NOMO-1 treated with DMSO at 0.1 percent for 48 hours (cell line): ENCODE measurements around the gene PPP2R5C.
A peak's percentile ranks its signal among the peaks of the same experiment; 100 is the strongest.
"Not testable (repeated sequence)": the region's sequence is repeated elsewhere in the genome, so short reads cannot be mapped to it uniquely, and the experiment has no call there.

ENCODE experiments used
- DNase-seq: peaks from one replicate; lab custom pipeline; 2025; ENCODE audit not compliant: unreplicated experiment; lab: John Stamatoyannopoulos, UW

The PPP2R5C gene

DNA sequence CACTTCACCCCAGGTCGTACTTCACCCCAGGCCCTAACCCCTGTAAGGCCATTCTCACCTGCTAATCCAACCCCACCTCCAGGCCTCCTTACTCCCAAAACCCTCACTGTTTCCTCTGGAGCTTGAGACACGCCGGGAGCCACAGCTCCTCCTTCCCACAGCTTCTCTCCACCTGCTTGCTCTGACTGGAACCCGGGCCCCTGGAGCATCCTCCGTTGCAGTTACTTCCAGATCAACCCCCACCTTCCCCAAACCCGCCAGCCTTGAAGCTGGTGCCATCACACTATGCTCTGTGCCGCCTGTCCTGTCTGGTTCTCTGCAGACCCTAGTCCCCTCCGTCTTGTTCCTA, 34.6 kb upstream of the PPP2R5C start:
- DNase-seq: no peak

DNA sequence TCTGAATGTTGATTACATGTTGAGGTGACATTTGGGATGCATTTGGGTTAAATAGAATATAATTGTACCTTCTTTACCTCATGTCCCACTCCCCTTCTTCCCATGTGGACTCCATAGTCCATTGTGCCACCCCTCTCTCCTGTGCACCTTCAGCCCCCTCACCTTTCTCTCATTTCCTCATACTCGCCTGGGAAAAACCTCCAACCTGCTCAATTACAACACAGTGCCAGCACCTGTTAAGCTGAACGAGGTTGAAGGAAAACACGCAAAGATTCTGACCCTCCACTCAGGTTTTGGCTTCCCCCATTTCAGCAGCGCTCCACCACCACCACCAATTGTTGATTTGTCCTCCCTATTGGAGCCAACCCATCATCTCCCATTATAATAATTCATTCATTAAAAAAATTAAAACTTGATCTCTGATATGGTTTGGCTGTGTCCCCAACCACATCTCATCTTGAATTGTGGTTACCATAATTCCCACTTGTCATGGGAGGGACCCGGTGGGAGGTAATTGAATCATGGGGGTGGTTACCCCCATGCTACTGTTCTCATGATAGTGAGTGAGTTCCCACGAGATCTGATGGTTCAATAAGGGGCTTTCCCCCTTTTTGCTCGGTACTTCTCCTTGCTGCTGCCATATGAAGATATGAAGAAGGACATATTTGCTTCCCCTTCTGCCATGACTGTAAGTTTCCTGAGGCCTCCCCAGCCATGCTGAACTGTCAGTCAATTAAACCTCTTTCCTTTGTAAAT, 33.7 kb upstream of the PPP2R5C start:
- DNase-seq: no peak

- DNase-seq: no peak
Observed at GRCh38 chr14:101728367-101728742, 33.2 kb upstream of the PPP2R5C start.

GRCh38 chr14:101729382-101729781, 32.1 kb upstream of the PPP2R5C start:
- DNase-seq: no peak

- DNase-seq: not testable (repeated sequence)
Observed at GRCh38 chr14:101730157-101730556, 31.4 kb upstream of the PPP2R5C start.

DNA sequence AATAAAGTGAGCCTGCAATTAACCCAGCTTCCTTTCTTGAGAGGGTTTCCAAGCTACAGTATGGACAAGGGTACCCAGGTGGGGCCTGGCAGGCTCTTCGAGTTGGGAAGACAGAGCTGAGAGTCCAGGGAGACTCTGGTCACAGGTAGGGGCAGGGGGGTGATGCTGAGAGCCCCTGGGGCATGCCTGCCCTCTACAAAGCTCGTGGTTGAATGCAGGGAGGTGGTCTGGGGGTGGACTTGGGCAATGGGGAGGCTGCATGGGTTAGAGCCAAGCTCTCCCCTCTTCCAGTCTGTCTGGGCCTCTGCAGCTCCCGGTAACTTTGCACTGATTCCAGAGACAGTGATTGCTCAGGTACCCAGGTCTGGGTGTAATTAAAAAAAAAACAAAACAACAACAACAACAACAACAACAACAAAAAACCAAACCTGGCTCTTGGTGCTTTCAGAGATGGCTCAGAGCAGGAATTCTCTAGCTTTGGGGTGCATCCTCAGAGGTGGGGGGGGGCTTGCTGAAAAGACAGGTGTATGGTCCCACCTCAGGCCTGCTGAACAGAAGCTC, 30.8 kb upstream of the PPP2R5C start:
- no peak for DNase-seq

DNA sequence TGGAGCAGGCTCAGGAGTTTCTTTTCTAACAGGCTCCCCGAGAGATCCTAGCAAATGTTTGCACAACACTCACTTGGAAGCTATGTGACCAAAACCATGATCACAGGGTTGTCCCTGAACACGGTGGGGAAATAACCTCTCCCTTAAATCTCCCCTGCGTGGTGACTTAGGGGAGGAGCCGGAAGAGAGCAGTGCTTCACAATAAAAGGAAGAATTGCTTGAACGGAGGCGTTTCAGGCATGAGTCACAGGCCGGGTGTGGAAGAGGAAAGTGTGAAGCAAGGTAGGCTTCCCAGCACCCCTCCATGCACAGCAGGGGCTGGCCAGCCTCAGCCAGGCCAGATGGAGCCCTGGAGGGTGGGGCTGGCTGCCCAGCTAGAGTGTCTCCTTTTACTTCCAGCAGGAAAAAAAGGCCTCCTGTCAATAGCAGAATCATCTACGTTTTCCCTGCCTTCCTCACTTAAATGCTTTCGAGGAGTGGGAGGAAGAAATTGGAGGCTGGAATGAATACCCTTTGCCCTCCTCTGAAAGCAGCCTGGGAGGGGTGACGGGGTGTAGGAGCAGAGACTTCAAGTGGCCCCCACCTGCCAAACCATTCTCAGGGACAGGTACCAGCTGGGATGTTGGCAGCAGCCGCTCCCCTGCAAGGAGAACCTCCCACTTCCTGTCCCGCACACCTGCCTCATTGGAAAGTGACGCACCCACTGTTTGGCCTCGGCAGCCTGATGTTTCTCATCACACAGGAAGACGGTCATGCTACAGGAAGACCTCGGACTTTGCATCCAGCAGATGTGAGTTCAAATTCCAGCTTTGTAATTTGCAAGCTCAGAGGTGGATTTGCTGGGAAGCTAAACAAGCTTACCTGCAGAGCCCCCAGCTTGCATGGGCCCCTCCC, 30.1 kb upstream of the PPP2R5C start:
- peak; percentile 99 for DNase-seq

GRCh38 chr14:101732118-101732517, 29.4 kb upstream of the PPP2R5C start:
- DNase-seq: no peak

GRCh38 chr14:101733211-101733610, 28.3 kb upstream of the PPP2R5C start:
- no peak for DNase-seq

- no peak for DNase-seq
Observed at GRCh38 chr14:101734246-101734847, 27.2 kb upstream of the PPP2R5C start.

DNA sequence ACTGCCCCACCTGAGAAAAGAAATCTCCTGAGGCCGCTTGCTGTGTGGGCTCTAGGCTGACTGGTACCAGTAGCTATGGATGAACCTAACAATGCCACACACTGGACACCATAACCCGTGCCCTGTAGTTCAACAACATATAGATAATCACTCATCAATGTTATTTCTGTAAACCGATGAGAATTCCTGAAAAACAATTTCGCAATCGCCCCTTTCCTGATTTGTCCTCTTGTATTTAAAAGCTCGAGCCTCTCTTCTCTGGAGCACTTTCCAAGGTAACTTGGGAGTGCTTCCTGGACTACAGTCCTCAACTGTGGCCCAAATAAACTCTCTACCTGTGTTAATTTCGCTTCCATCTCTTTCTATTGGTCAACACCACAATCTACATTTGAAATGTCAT, 26.1 kb upstream of the PPP2R5C start:
- no peak for DNase-seq

- no peak for DNase-seq
Observed at GRCh38 chr14:101736071-101736470, 25.4 kb upstream of the PPP2R5C start.

DNA sequence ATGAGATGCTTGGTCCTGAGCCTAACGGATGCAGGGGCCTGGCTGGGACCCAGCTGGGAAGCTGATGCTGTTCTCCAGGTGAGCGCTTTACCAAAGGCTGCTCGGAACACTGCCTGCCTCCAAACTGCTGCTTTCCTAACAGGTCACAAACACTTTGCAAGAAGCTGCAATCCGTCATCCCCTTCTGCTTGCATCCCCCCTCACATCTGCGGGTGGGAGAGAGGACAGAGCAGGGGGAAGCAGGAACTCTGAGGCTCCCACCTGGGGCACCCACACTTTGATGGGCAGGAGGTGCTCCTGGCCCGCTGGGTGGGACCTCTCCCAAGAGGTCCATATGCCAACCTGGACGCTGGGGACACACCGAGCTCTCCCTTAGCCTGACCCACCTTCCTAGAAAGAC, 24.9 kb upstream of the PPP2R5C start:
- DNase-seq: no peak

GRCh38 chr14:101737414-101738339, 23.8 kb upstream of the PPP2R5C start:
- DNase-seq: peak; percentile 15

DNA sequence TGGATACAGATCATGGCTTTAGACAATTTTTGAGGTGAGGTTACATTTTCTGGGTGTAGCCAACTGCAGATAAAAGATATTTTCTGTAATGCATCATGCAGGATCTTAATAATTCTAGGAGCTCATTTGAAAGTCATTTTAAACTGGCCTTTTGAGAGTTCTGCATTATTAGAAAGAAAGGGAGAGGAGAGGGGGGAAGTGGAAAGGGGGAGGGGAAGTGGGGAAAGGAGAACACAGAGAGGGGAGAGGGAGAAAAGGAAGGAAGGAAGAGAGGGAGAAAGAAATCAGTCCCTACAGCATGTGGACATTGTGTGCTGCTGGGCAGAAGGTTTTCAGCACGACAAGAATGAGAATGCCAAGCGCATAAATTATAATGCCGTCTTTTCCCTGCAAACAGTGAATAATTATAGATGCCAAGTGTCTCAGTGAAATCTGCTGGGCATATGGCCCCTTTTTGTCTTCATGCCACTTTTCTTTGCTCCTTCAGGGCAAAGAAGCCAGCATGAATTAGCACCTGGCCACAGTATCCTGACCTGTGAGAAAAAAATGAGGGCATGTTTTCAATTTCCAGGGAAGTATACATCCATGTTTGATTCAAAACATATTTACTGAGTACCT, 22.7 kb upstream of the PPP2R5C start:
- no peak for DNase-seq

DNA sequence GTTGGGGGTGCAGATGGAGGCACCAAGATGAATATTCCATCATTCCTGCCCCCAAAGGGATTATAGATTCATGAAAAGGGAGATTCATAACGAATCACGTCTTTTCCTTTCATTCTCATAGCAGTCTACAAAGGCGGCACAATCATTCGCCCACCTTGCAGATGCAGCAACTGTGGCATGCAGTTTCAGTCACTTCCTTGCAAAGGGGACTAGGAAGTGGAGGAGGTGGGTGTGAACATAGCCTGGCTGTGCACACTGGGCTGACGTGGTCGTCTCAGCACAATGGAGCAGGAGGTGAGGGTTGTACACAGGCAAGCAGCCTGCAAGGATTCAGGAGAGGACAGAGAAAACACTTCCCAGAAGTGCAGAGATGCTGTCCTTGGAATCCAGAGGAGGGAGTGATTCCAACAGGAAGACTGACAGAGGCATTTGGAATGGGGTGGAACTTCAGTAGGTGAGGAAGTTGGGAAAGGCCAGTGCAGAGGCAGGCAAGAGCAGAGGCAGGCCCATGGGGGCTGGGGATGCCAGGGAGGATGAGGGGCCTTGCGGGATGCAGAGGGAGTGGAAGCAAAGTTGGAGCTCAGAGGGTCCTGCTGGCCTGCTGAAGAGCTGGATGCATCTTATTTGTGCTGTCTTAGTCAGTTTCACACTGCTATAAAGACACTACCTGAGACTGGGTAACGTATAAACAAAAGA, 21.9 kb upstream of the PPP2R5C start:
- no peak for DNase-seq

DNA sequence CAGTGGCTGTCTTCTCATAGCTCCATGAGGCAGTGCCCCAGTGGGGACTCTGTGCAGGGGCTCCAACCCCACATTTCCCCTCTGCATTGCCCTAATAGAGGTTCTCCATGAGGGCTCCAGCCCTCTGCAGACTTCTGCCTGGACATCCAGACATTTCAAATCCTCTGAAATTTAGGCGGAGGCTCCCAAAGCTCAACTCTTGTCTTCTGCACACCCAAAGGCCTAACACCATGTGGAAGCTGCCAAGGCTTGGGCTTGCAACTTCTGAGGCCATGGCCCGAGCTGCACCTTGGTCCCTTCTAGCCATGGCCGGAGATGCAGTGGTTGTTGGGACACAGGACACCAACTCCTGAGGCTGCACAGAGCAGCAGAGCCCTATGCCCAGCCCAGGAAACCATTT, 20.5 kb upstream of the PPP2R5C start:
- no peak for DNase-seq

- no peak for DNase-seq
Observed at GRCh38 chr14:101743701-101744100, 17.8 kb upstream of the PPP2R5C start.

GRCh38 chr14:101744382-101744781, 17.1 kb upstream of the PPP2R5C start:
- DNase-seq: not testable (repeated sequence)

DNA sequence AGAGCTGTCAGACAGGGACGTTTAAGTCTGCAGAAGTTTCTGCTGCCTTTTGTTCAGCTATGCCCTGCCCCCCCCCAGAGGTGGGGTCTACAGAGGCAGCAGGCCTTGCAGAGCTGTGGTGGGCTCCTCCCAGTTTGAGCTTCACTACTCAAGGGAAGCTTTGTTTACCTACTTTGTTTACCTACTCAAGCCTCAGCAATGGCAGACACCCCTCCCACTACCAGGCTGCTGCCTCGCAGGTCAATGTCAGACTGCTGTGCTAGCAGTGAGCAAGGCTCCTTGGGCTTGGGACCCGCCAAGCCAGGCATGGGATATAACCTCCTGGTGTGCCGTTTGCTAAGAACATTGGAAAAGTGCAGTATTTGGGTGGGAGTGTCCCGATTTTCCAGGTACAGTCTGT, 11.8 kb upstream of the PPP2R5C start:
- DNase-seq: not testable (repeated sequence)
